Measurements from ENCODE around the gene RERE.
A peak's percentile ranks its signal among the peaks of the same experiment; 100 is the strongest.

Gene RERE

DNA sequence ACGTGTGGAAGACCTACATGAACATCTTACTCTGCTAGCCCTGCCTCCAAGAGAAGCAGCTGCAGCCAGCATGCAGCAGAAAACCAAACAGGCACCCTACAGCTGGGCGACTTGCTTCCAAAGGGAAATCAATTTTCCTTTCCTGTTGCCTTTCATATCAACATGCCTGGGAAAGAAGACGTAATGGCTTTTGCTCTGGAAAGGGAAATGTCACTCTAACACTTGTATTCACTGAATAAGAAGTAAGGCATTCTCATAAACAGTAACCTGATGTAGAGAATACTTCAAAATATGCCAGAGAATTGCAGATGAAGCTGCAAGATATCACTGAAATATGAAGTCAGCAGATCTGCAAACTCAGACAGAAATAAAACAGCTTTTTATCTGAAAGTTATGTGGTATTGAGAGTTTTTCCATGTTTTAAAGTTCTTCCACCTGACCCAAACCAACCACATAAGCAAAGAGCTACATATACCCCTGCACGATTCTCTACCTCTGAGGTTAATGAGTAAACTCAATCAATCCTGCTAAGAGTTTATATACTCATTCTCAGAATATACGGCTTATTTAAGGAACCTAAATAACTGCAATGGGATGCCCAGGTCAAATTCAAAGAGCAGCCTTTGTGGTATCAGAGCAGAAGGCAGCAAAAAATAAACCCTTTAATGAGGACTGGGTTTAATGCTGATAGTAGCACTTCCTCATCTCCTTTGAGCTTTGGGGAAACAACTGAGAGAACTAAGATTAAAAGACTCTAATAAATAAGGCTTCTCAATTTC is 150.9 kb downstream of the RERE start:
- TF ChIP-seq, protein P1, sequence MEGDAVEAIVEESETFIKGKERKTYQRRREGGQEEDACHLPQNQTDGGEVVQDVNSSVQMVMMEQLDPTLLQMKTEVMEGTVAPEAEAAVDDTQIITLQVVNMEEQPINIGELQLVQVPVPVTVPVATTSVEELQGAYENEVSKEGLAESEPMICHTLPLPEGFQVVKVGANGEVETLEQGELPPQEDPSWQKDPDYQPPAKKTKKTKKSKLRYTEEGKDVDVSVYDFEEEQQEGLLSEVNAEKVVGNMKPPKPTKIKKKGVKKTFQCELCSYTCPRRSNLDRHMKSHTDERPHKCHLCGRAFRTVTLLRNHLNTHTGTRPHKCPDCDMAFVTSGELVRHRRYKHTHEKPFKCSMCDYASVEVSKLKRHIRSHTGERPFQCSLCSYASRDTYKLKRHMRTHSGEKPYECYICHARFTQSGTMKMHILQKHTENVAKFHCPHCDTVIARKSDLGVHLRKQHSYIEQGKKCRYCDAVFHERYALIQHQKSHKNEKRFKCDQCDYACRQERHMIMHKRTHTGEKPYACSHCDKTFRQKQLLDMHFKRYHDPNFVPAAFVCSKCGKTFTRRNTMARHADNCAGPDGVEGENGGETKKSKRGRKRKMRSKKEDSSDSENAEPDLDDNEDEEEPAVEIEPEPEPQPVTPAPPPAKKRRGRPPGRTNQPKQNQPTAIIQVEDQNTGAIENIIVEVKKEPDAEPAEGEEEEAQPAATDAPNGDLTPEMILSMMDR (IDR thresholded peaks at IDR 0.05; ENCODE audit: insufficient read depth, low read depth, low read length, missing control alignments) = no peak
- no peak for DNase-seq (ENCODE audit: low read depth)
- H3K4me3 ChIP-seq (ENCODE audit: low read depth, low read length) = no peak overlapping the region

DNA sequence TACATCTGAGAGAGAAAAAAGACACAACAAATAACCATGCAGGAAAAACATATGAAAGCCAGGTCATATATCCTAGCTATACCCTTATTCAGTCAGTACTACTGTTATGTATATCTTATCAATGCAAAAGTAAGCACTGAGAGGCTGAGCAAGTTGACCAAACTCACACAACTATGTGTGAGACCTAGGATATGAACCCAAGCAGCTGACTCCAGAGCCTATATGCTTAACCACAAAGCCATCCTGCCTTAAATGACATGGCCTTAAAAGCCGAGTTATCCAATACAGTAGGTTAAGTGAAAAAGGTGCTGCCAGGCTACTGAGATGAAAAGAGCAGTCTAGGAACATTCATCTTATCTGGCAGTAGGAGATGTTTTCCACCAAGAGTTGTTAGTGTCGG is 151.6 kb downstream of the RERE start:
- DNase-seq (ENCODE audit: low read depth) = no peak
- no peak overlapping the region for H3K4me3 ChIP-seq (ENCODE audit: low read depth, low read length)
- TF ChIP-seq, protein P1 (IDR thresholded peaks at IDR 0.05; ENCODE audit: insufficient read depth, low read depth, low read length, missing control alignments) = no peak

DNA sequence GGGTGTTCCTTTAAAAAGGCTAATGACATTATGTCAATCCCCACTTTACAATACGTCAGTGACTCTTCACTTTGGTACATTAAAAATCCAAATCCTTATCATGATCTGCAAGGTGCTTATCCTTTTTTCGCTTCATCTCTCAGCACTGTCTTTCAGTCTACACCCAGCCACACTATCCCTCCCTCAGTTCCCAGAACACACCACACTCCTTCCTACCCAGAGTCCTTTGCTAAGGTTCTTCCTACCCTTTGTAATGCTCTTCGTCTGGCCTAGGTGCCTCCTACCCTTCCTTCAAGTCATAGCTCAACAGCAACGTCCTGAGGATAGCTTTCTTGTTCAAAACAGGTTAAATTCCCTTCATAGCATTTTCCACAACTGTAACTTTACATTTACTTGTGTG is 152.6 kb downstream of the RERE start:
- no peak for DNase-seq (ENCODE audit: low read depth)
- TF ChIP-seq, protein P1 (IDR thresholded peaks at IDR 0.05; ENCODE audit: insufficient read depth, low read depth, low read length, missing control alignments) = no peak
- H3K4me3 ChIP-seq (ENCODE audit: low read depth, low read length) = no peak overlapping the region

DNA sequence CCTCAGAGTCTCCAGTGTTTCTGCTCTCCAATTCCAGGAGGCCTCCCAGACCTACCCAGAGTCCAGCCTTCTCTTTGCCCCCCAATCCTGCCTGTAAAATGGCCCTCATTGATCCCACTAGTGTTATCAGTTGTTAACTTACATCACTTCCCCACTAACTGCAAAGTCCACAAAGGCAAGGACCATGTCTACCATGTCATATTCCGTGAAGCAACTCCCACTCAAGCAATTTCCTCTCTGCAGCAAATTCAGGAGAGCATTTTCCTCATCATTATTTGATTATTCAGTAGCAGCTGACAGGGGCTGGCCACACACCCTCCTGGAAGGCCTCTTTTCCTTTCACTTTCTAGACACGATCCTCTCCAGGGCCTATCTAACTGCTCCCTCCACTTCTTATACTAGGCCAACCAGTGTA is 153.5 kb downstream of the RERE start:
- TF ChIP-seq, protein P1 (IDR thresholded peaks at IDR 0.05; ENCODE audit: insufficient read depth, low read depth, low read length, missing control alignments) = no peak
- H3K4me3 ChIP-seq (ENCODE audit: low read depth, low read length) = peak overlapping the region; percentile 29
- peak; percentile 64 for DNase-seq (ENCODE audit: low read depth)

DNA sequence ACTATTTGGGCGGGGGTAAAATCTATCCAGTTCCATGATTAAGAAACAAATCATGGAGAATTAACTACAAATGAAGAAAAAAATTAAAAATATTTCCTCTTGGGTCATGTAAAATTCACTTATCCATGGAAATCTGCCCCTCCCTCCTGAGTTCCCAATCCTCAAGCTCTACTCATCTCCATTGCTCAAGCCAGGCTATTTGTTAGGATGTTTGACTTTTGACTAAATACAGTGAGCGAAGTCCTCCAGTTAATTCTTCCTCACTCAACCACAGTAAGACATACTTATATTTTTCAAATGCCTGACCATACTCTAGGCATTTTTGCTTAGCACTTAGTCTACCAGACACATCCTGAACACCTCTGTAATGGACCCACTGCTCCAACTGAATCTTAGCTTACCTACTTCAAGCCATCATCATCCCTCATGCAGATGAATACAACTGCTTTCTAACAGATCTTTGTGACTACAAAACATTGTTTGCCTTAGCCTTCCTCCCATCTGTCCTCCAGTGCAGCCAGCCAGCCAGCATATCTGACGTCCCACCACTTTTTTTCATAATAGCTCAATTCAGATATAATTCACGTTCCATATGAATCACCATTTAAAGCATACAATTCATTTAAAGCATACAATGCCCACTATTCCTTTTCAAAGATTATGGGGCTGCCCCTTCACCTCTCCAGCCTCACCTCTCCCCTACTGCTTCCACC is 154.2 kb downstream of the RERE start:
- TF ChIP-seq, protein P1 (IDR thresholded peaks at IDR 0.05; ENCODE audit: insufficient read depth, low read depth, low read length, missing control alignments) = no peak
- peak overlapping the region; percentile 29 for H3K4me3 ChIP-seq (ENCODE audit: low read depth, low read length)

DNA sequence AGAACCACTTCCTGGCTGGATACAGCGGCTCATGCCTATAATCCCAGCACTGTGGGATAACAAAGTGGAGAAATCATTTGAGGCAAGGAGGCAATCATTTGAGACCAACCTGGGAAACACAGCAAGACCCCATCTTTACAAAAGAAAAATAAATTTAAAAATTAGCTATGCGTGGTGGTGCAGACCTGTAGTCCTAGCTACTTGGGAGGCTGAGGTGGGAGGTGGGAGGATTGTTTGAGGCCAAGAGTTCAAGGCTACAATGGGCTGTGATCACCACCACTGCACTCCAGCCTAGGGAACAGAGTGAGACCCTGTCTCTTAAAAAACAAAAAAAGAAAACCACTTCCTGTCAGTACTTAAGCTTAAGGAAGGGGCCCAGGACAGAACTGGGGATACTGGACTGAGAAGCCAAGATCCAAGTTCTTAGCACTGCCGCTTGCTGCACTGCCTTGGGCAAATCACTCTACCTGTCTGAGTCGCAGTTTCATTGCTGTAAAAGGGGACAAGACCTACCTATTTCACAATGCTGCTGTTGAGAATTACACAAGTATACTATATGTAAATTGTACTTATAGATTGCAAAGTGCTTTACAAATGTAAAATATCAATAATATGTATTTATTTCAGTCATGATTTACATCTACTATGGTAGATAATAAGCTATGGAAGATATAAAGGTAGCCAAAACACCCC is 154.9 kb downstream of the RERE start:
- no peak for DNase-seq (ENCODE audit: low read depth)

More for the DNA sequence above, 154.2 kb downstream of the RERE start:
- no peak for DNase-seq (ENCODE audit: low read depth)

More for the DNA sequence above, 154.9 kb downstream of the RERE start:
- TF ChIP-seq, protein P1 (IDR thresholded peaks at IDR 0.05; ENCODE audit: insufficient read depth, low read depth, low read length, missing control alignments) = no peak
- H3K4me3 ChIP-seq (ENCODE audit: low read depth, low read length) = no peak overlapping the region
